HepG2 (cell line): ENCODE data around the gene ESAM.
A peak's percentile ranks its signal among the peaks of the same experiment; 100 is the strongest.

Source experiments
- BHLHE40 ChIP-seq: IDR thresholded peaks from 2 replicates; pipeline ENCODE4 v1.6.1; 2011; ENCODE audit warnings: low read length, improper control_type of control experiment
- EZH2 ChIP-seq: conservative IDR thresholded peaks from 2 replicates; pipeline ENCODE4 v1.6.1; 2012; ENCODE audit warnings: mild to moderate bottlenecking, low read depth, low read length, moderate library complexity
- GATAD2A ChIP-seq: IDR thresholded peaks from 2 replicates; pipeline ENCODE4 v1.6.1; 2016
- KDM2A ChIP-seq: sonication (generic); formaldehyde crosslinking; IDR thresholded peaks from 2 replicates; pipeline ENCODE4 v1.4.0; 2020; ENCODE audit warnings: low read depth, missing genetic modification reagents, borderline replicate concordance
- KLF9 ChIP-seq: IDR thresholded peaks from 2 replicates; pipeline ENCODE4 v1.6.1; 2016; ENCODE audit warnings: low read depth
- MEF2D ChIP-seq: sonication (generic); formaldehyde crosslinking; IDR thresholded peaks from 2 replicates; pipeline ENCODE4 v1.5.1; 2020; ENCODE audit warnings: mild to moderate bottlenecking, missing genetic modification reagents
- TCF7L2 ChIP-seq: IDR thresholded peaks from 2 replicates; pipeline ENCODE4 v1.6.1; 2011; ENCODE audit warnings: mild to moderate bottlenecking, low read depth, low read length, moderate library complexity
- ZNF138 ChIP-seq: sonication (generic); formaldehyde crosslinking; IDR thresholded peaks from 2 replicates; pipeline ENCODE4 v1.5.0; 2020; ENCODE audit warnings: mild to moderate bottlenecking, low read depth, missing genetic modification reagents
- TF ChIP-seq, protein P1 (sequence below): sonication (generic); formaldehyde crosslinking; IDR thresholded peaks from 2 replicates; pipeline ENCODE4 v1.4.0; 2020; ENCODE audit warnings: missing genetic modification reagents
- TF ChIP-seq, protein P2 (sequence below), 2 experiments: IDR thresholded peaks; 2 replicates each; pipeline ENCODE4 v1.6.1; 2011 to 2012; ENCODE audit warnings: low read length in 2 of 2, borderline replicate concordance in 1 of 2, low read depth in 1 of 2, mild to moderate bottlenecking in 1 of 2, moderate library complexity in 1 of 2

DNA sequence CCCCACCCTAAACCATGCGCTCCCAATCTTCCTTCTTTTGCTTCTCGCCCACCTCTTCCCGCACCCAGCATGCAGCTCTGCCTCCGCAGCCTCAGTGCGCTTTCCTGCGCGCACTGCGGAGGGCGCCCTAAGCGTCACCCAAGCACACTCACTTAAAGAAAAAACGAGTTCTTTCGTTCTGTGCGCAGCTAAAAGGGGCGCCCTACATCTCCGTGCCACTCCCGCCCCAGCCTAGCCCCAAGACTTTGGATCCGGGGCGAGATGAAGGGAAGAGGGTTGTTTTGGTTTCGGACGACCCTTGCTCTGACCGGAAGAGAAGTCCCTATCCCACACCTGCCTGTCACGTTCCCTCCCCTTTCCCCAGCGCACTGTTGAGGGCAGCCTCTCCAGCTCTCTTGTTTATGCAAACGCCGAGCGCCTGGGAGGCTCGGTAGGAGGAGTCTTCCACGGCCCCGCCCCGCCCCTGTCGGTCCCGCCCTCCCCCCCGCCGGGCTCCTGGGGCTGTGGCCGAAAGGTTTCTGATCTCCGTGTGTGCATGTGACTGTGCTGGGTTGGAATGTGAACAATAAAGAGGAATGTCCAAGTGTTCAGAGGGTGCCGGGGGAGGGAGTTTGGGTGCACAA, 15.4 kb downstream of the ESAM start:
- TF ChIP-seq GATAD2A (CRISPR knock-in tag) = 0 out of 2 replicates have a peak, but pooled peaks have one; percentile 28
- TF ChIP-seq EZH2 = no peak
- TF ChIP-seq, protein P1, sequence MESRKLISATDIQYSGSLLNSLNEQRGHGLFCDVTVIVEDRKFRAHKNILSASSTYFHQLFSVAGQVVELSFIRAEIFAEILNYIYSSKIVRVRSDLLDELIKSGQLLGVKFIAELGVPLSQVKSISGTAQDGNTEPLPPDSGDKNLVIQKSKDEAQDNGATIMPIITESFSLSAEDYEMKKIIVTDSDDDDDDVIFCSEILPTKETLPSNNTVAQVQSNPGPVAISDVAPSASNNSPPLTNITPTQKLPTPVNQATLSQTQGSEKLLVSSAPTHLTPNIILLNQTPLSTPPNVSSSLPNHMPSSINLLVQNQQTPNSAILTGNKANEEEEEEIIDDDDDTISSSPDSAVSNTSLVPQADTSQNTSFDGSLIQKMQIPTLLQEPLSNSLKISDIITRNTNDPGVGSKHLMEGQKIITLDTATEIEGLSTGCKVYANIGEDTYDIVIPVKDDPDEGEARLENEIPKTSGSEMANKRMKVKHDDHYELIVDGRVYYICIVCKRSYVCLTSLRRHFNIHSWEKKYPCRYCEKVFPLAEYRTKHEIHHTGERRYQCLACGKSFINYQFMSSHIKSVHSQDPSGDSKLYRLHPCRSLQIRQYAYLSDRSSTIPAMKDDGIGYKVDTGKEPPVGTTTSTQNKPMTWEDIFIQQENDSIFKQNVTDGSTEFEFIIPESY = no peak
- no peak for TF ChIP-seq MEF2D (CRISPR knock-in tag)
- TF ChIP-seq ZNF138 (CRISPR knock-in tag) = no peak
- TF ChIP-seq TCF7L2 = no peak
- TF ChIP-seq BHLHE40 = no peak; the same call in none of the 2 replicates
- TF ChIP-seq, protein P2, sequence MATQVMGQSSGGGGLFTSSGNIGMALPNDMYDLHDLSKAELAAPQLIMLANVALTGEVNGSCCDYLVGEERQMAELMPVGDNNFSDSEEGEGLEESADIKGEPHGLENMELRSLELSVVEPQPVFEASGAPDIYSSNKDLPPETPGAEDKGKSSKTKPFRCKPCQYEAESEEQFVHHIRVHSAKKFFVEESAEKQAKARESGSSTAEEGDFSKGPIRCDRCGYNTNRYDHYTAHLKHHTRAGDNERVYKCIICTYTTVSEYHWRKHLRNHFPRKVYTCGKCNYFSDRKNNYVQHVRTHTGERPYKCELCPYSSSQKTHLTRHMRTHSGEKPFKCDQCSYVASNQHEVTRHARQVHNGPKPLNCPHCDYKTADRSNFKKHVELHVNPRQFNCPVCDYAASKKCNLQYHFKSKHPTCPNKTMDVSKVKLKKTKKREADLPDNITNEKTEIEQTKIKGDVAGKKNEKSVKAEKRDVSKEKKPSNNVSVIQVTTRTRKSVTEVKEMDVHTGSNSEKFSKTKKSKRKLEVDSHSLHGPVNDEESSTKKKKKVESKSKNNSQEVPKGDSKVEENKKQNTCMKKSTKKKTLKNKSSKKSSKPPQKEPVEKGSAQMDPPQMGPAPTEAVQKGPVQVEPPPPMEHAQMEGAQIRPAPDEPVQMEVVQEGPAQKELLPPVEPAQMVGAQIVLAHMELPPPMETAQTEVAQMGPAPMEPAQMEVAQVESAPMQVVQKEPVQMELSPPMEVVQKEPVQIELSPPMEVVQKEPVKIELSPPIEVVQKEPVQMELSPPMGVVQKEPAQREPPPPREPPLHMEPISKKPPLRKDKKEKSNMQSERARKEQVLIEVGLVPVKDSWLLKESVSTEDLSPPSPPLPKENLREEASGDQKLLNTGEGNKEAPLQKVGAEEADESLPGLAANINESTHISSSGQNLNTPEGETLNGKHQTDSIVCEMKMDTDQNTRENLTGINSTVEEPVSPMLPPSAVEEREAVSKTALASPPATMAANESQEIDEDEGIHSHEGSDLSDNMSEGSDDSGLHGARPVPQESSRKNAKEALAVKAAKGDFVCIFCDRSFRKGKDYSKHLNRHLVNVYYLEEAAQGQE (IDR thresholded peaks at IDR 0.05; ENCODE audit: borderline replicate concordance in 1 of 2, low read depth in 1 of 2, low read length in 2 of 2) = no peak
- TF ChIP-seq KDM2A (CRISPR knock-in tag) = peak; percentile 67; the same call in 1 of the 2 replicates
- no peak for TF ChIP-seq KLF9 (CRISPR knock-in tag)
